NK-92 treated with Interleukin-12 subunit alpha and Interleukin-12 subunit beta, amount 100 ng/mL, for 24 hours (cell line): ENCODE measurements around the gene TMCC3.
"Not testable (repeated sequence)": the region's sequence is repeated elsewhere in the genome, so short reads cannot be mapped to it uniquely, and the experiment has no call there.

Experiments
- DNase-seq: peaks from one replicate; lab custom pipeline; 2025; lab: John Stamatoyannopoulos, UW

The TMCC3 gene, protein sequence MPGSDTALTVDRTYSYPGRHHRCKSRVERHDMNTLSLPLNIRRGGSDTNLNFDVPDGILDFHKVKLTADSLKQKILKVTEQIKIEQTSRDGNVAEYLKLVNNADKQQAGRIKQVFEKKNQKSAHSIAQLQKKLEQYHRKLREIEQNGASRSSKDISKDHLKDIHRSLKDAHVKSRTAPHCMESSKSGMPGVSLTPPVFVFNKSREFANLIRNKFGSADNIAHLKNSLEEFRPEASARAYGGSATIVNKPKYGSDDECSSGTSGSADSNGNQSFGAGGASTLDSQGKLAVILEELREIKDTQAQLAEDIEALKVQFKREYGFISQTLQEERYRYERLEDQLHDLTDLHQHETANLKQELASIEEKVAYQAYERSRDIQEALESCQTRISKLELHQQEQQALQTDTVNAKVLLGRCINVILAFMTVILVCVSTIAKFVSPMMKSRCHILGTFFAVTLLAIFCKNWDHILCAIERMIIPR

DNA sequence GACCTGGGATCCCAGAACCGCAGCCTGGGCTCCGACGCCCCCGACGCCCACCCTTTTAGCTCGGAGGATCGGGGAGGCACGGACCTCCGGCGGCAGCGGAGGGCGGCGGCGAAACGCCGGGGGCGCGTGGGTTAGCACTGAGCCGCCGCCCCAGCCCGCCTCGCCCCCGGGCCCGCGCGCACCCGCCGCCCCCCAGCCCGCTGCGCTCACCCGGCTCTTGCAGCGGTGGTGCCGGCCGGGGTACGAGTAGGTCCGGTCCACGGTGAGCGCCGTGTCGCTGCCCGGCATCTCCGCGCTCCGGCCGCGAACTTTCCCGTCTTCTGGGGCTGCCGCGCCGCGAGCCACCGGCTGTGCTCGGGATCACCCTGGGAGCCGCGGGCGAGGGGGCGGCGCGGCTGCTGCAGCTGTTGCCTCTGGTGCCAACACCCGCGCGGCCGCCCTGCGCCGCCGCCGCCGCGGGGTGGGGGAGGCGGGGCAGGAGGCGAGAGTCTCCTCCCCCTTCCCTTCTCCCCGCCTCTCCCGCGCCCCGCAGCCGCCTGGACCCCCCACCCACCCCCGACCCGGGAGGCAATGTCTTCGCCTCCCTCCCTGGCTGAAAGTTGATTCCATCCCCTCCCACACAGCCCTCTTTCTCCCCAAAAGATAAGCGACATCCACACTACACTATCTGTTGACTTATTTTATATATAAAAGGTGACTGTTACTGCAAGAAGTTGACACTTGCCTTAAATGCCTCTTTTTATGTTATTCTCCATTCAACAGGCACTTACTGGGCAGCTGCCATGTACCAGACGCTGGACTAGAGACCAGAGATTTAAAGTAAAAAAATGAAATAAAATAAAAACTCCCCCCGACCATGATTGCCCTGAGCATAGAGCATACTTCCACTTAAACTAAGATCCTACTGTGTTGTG, at the start of gene TMCC3:
Gene TMCC3, minus strand, starts transcription at position 415 of the 914 bp plus-strand sequence. Its CDS starts 127 bp downstream, at position 288.
- no peak for DNase-seq

- no peak for DNase-seq
These were observed 49.4 kb upstream of the TMCC3 start for GRCh38 chr12:94699801-94700200.

DNA sequence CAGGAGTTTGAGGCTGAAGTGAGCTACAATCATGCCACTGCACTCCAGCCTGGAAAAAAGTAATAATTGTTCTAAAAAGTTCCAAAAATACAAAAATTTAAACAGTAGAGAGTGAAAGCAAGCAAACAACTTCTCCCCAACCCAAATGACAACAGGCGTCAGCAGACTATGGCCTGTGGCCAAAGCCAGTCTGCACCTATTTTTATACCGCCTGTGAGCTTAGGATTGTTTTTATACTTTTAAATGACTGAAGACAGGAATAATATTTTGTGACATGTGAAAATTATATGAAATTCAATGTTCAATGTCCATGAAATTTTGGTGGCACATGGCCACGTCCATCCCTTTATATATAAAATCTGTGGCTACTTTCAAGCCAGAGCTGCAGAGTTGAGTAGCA, 48.2 kb upstream of the TMCC3 start:
- no peak for DNase-seq

GRCh38 chr12:94697631-94698030, 47.3 kb upstream of the TMCC3 start:
- DNase-seq = no peak

DNA sequence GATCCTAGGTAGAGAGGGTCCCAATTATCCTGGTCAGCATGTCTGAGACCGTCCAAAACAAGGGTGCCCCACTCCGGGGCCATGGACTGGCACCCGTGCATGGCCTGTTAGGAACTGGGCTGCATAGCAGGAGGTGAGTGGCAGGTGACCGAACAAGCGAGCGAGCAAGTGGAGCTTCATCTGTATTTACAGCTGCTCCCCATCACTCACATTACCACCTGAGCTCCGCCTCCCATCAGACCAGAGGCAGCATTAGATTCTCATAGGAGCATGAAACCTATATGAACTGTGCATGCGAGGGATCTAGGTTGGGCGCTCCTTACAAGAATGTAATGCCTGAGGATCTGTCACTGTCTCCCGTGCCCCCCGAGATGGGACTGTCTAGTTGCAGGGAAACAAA, 44.4 kb upstream of the TMCC3 start:
- no peak for DNase-seq

DNA sequence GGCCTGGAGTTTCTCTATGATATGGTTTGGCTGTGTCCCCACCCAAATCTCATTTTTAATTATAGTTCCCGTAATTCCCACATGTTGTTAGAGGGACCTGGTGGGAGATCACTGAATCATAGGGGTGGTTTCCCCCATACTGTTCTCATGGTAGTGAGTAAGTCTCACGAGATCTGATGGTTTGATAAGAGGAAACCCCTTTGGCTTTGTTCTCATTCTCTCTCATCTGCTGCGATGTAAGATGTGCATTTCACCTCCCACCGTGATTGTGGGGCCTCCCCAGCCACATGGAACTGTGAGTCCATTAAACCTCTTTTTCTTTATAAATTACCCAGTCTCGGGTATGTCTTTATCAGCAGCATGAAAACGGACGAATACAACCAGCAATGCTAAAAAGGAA, 42.5 kb upstream of the TMCC3 start:
- not testable (repeated sequence) for DNase-seq

GRCh38 chr12:94690198-94690771, 39.9 kb upstream of the TMCC3 start:
- no peak for DNase-seq

DNA sequence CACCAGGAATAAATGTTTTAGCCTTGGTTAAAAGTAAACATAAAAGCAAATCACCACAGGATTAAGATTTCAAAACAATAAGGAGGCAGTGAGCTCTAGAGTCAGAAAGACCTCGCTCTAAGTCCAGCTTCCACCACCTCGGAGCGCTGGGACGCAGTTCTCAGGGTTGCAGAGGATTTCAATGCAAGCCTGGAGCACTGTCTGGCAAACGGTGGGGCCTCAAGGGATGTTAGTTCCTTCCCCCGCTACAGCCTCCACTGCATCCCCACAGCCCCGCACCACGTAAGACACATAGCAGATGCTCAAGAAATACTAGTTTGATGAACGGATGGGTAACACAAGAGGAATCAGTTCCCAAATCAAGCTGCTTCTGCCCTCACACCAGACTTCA, 39.3 kb upstream of the TMCC3 start:
- no peak for DNase-seq

- no peak for DNase-seq
These were observed 38.8 kb upstream of the TMCC3 start for GRCh38 chr12:94689002-94689645.

- DNase-seq = no peak
These were observed 37.5 kb upstream of the TMCC3 start for GRCh38 chr12:94687891-94688290.

DNA sequence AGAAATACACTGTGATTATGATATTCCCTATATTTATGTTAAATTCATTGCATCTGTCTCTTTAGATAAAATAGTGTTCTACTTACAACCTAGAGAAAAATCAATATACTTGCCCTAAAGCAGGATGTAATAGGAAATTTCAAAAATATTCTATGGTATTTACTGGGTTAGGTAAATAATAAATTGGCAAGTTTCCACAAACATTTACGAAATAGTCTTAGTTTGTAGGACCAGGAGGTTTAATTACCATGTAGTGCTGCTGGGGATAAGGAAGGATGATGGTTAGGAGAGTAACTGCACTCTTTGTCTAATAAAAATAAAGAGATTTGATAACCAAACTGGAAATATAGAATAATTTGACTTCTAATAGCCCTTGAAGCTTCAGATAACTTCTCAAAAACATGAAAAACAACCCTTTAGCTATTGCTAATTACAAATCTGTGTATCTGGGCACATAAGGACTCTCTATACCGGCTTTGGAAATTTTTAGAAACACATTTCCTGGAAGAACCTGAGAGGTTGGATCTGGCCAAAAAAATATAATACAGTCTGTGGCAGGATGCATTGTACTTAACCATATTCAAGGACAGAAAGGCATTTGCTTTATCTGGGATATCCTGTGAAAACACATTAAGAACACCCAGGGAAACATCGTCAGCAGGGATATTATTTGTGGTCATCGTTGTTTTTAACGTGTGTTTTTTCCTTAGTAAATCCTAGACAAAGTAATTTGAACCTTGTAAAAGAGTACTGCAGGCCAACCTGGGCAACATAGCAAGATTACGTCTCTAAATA, 36.7 kb upstream of the TMCC3 start:
- DNase-seq = no peak

DNA sequence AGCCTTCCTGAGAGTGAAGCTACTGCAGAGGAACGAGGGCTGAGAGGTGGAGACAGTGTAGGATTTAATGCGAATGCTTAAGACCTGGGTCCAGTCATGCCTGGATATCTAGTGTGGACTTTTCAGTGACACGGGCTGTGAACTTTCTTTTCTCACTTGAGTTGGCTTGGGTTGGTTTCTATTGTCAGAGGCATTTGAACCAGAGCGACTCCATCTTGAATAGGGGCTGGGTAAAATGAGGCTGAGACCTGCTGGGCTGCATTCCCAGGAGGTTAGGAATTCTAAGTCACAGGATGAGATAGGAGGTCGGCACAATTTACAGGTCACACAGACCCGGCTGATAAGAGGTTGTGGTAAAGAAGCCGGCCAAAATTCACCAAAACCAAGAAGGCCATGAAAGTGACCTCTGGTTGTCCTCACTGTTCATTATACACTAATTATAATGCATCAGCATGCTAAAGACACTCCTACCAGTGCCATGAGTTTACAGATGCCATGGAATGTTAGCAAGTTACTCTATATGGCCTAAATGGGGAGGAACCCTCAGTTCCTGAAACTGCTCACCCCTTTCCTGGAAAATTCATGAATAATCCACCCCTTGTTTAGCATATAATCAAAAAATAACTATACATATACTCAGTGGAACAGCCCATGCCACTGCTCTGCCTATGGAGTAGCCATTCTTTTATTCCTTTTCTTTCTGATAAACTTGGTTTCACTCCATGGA, 34.2 kb upstream of the TMCC3 start:
- no peak for DNase-seq

GRCh38 chr12:94679554-94680195, 29.3 kb upstream of the TMCC3 start:
- DNase-seq = no peak

- DNase-seq = no peak
These were observed 28.5 kb upstream of the TMCC3 start for GRCh38 chr12:94678849-94679248.

DNA sequence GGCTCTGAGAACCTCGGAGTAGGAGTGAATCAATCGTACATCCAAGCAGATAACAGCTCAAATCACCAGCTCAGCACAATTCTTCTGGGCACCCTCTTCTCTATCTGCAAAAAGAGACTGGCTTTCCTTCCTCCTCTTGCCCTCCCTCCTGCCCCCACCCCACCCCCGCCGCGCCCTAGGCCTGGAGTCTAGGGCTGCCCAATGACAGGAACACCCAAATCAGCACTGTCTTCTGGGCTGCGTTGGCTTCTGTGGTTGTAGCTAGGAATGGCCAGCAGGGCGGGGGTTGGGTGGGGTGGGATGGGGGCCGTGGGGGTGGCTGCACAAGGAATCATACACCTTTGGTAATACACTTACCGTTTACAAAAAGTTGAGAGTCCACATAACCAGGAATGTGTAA, 28.0 kb upstream of the TMCC3 start:
- DNase-seq = no peak

GRCh38 chr12:94677778-94678177, 27.4 kb upstream of the TMCC3 start:
- no peak for DNase-seq

GRCh38 chr12:94676922-94677321, 26.6 kb upstream of the TMCC3 start:
- no peak for DNase-seq

GRCh38 chr12:94676031-94676641, 25.8 kb upstream of the TMCC3 start:
- no peak for DNase-seq

GRCh38 chr12:94674835-94675234, 24.5 kb upstream of the TMCC3 start:
- no peak for DNase-seq

DNA sequence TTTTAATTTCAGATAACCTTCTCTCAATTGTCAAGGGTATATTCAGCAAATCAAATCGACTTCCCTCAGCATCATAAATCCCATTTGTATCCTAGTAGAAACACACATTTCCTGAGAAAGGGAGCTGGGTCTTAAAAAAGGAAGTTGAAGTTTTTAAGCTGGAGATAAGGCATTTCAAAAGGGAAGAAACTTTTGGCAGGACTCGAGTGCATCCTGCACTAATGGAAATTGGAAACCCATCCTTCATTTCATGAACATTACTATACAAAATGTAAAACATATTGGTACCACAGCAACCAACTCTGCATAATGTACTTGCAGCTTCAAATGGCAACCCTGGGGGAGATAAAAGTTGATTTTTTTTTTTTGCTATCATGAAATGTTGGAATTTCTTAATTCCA, 23.7 kb upstream of the TMCC3 start:
- DNase-seq = no peak
